HG03066 (cell line): ENCODE results near the gene SNX24.

Source experiments
- ATAC-seq: cut with Tn5 transposase; IDR thresholded peaks from one replicate; pipeline ENCODE4 v1.9.1; 2021; ENCODE audit warnings: low read depth; ENCODE audit not compliant: unreplicated experiment

SNX24 gene

DNA sequence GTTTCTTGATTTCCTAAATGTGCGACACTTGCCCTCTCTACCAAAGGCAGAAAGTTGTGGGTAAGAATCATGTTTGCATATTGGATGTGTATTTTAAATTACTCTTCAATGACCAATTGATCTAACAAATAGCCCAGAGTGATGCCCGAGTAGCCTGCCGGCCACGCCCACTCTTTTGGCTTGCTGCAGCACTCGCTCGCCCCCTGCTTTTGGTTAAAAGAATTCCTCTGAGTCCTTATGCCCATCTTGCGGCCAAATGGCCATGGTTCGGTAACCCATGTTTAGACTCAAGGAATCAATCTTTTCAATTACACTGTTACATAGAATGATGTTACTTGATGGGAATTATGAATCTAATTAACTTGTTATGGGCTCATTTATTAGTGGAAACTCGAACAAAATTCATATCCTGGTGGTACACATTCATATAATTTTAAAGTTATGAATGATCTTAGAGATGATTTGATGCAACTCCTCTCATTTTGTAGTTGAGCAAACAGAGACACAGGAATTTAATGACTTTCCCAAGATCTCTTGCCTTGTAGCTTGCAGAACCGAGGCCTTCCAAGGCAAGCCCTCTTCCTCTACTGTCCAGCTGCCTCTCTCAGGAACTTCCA is 154.6 kb downstream of the SNX24 start:
- peak; percentile 92 for ATAC-seq

DNA sequence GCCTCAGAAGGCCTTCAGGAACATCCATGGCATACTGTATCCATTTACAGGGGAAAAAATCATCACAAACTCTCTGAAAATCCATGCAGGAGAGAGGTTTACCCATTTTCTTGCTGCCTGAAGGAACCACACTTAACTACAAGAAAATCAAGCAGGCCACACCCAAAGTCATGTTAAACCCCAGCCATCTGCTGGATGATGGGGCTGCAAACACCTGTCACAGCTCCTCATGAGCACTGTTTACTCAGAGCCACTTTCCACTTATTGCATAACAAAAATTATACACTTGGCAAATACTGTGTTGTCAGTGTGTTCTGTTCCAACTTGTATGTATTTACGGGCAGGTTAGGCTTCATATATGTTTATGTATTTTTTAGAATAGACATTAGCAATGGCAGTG is 155.3 kb downstream of the SNX24 start:
- ATAC-seq: no peak

DNA sequence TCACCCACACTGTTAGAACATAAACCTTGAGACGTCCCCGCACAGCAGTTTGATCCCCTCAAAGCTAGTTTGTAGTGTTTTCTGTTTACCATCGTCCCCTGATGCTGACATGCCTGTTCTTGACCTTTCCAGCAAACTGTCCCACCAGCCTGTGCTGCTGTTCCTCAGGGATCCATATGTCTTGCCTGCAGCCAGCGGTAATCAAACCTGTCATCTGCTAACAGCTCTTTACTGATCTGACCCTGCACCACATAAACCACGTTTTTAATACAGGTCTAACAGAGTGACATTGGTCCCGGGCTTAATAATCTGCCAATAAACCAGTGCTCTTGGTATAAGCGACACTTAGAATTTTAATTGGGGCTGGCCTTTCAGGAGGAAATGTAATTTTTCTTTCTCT is 156.4 kb downstream of the SNX24 start:
- no peak for ATAC-seq

DNA sequence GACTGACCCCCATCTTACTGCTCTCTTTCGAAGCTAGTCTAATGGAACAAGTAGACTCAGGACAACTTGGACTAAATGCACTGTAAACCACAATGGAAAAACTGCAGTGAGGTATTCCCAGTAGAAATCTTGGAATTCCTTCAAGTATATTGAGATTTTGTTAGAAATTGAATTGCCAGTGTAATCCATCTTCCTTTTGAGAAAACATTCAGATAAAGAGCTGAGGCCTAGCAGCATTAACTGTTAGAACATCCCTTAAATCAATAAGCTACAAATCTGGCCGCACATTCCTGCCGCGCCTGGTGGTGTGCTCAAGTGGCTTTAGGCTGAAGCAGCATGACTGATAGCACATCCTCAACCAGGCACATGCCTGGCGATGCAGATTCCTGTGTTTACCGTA is 161.8 kb downstream of the SNX24 start:
- ATAC-seq: no peak

DNA sequence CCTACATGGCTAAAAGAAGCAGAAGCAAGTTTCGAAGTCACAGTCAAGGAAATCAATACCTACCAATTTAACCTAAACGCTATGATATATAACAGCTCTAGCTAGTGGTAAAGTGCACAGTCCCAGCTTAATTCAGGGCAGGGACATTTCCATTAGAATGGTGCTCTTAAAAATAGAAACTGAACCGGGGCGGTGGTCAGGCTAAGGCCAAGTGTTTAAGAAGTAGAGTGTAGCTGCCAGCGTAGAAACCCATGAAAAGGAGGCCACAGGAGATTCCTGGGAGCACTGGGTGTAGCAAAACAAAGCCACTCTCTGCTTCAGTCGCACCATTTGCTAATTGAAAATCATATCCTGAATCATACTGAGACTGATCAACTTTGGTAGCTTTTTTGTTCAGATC is 162.3 kb downstream of the SNX24 start:
- ATAC-seq: no peak

DNA sequence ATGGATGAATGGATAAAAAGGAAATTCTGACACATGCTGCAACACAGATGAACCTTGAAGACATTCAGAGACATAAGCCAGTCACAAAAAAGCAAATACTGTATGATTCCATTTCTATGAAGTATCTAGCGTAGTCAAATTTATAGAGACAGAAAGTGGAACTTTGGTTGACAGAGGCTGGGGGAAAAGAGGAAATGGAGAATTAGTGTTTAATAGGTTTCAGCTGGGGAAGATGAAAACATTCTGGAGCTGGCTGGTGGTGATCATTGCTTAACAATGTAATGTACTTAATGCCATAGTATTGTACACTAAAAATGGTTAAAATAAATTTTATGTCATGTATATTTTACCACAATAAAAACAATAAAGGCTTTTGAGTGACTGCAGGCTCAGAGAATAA is 166.9 kb downstream of the SNX24 start:
- ATAC-seq: no peak

DNA sequence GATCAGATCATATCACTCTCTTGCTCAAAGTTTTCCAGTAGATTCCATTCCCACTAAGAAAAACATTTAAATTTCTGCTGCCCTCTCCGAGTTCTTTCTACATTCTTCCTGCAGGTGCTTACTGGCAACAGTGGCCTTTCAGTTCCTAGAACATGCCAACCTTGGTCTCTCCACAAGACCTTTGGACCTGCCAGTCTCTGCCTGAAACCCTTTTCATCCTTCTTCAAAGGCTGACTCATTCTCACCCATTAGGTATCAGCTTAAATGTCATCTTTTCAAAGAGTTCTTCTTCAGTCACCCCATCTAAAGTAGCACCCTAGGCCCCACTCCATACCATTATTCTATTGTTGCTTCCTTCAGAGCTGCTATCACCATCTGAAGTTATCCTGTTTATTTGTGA is 169.3 kb downstream of the SNX24 start:
- ATAC-seq: no peak

DNA sequence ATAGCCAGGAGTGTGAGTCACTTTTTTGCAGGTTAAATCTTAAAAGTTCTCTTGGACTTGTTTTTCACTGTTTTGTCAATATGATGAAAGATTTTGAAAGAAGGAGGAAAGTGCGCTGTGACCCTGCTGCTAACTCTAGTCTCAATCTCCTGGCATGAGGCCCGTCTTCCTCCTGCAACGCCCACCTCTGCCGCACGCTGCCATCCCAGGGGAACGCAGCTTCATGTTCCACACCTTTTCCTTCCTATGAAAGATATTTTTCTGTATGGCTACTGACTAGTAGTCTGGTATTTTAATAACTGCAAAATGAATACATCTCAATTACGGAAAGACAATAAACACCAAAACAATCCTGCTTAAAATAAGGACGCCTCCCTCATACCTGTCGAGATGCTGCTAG is 182.8 kb downstream of the SNX24 start:
- no peak for ATAC-seq

DNA sequence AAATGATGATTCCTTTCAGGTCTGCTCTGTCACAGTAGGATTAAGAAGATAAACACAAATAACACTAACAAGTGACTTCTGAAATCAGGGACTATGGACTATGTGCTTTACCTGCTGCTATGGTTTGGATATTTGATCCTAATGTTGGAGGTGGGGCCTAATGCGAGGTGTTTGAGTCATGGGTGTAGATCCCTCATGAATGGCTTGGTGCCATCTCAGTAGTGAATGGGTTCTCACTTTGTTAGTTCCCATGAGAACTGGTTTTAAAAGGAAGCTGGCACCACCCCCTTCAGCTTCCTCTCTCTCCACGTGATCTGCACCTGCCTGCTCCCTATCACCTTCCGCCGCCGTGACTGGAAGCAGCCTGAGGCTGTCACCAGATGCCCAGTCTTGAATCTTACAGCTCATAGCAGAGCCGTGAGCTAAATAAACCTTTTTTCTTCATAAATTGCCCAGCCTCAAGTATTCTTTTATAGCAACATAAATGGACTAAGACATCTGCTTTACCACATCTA is 187.8 kb downstream of the SNX24 start:
- ATAC-seq: no peak

DNA sequence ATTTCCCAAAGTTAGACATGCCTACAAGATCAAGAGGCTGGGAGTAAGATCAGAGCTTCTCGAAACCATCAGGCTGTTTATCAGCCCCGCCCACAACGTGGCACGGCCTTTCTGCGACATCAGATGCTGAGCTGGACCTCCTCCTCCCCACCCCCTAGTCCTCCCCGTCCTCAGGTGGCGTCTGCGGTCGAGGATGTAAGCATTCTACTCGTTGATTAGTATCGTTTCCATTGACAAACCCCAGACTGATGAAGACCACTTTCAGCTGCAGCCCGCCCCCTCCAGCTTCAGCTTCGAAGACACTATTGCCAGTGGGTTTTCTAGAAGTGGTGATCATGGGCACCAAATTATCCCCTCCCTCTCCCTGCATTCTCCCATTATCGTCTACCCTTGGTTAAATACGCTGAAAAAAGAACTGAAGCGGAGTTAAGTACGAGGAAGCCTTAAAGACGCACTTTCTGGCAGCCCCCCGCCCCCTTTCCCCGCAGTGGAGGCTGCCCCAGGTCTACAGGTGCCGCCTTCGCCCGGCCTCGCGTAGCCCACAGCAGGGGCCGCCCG is 190.0 kb downstream of the SNX24 start:
- no peak for ATAC-seq

DNA sequence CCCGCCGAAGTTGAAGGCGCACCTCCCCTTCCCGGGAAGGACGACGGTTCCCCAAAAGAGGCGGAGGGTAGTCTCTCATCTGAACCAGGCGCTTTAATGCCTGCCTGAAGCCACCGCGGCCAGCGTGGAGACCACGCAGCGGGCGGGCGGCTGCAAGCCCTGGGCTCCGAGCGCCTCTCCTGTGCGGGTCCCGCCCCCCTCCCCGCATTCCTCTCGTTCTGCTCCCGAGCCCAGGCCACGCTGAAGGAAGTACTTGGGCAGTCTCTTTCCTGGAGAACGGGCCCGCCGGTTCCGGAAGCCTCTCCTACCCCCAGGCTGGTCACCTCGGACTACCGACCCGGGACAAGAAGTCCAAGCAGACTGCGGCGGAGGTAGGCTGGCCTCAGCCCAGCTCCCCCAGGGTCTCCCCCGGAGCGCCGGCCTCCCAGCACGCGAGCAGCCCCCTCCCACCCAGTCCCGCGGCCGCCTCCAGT is 190.5 kb downstream of the SNX24 start:
- ATAC-seq: peak; percentile 27

DNA sequence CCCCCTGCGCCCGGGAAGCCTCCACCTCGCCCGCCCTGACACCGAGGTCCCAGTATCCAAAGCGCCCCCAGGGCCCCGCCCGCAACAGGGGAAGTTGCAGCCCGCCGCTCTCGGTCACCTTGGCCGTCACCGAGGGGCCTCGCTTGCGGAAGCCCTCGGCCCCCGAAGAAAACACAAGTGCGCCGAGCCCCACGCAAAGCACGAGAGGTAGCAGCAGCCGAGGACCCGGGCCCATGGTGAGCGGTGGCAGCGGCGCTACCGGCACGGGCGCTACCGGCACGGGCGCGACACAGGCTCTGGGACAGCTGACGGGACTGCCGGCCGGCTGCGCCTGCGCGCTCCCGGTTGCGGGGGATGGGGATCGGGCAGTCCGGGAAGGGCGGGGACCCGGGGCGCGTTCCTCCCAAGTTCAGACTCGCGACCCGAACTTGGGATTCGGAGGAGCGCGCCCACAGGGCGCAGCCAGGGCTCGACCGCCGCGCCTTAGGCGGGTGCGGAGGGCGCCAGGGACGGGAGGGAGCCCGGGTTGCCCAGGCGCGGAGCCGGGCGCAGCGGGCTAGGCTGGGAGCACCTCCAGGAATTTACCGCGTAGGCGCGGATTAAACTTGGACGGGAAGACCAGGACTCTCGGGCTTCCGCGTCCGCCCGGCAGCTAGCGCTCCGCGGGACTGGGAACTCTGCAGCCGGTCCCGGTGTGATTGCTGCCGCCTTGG is 191.1 kb downstream of the SNX24 start, which contains the start of gene PPIC:
Gene PPIC, minus strand, starts transcription at position 335 of the 713 bp plus-strand sequence. Its CDS starts 100 bp downstream, at position 235.
- peak; percentile 49 for ATAC-seq

DNA sequence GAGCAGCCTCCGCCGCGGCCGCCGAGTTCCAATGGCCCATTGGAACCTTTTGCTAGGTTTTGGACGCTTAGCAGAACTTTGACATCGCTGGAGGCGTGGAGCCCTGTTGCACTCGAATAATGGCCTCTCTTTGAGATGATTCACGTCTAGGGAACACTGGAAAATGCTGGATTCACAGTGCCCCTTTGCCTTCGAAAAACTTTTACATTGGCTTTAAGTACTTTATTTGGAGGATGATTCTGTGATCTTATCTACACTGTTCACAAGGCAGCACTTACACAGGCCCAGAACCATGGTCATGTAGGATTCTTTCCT is 191.6 kb downstream of the SNX24 start:
- ATAC-seq: no peak

DNA sequence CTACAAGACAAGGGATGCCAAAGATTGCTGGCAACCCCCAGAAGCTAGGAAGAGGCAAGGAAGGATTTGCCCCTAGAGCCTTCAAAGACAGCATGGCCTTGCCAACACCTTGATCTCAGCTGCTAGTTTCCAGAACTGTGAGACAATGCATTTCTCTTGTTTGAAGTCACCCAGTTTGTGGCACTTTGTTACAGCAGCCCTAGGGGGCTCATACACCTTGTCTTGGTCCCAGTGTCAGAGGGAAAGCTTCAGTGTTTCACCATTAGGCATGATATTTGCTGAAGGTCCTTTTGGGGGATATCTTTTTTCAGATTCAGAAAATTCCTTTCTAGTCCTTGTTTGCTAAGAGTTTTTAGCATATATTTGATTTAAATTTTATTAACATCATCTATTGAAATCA is 194.3 kb downstream of the SNX24 start:
- no peak for ATAC-seq

DNA sequence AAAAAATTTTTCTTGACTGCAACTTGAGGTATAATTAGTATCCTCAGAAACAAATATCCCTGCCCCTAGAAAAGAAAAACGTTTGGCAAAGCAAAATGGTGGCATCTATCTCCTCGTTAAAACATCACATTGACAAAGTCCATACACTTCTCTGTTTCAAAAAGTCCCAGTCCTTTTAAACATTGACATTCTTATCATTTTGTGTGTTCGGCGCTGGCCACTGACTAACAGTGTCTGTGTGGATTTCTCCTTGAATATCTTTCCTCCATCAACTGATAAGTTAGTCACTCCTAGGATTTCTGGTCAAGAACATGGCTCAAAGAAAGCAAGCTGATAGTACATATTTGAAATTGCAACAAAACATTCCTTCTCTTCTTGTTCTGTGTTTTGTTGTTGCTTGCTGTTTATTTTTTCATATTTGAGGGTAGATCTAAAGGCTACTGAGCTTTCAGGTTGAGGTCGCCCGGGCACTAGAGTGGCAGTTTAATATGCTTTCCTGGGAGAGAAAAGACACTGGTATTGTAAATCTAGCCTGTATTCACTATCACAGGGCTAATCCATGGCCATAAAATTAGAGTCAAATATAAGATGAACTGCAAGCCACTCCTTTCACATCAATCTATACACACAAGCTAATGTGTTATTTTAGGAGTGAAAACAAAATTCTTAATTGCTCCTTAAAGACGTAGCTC is 199.7 kb downstream of the SNX24 start:
- ATAC-seq: no peak

DNA sequence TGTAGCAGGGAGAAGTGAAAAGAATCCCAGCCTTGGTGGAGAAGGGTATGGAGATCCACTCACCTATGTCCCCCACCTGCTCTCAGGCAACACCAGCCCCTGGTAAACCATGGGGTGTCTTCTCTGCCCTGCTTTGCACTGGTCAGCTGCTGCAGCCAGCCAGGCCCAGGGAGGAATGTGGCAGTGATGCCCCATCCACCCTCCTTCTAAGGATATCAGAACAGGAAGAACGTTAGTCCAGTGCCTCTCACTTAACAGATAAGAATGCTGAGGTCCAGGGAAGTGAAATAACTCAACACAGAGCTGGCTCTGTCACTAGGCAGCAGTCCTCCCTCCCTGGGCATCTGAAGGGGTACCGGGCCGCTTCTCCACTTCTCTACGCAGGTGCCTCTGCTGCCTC is 200.8 kb downstream of the SNX24 start:
- ATAC-seq: no peak

DNA sequence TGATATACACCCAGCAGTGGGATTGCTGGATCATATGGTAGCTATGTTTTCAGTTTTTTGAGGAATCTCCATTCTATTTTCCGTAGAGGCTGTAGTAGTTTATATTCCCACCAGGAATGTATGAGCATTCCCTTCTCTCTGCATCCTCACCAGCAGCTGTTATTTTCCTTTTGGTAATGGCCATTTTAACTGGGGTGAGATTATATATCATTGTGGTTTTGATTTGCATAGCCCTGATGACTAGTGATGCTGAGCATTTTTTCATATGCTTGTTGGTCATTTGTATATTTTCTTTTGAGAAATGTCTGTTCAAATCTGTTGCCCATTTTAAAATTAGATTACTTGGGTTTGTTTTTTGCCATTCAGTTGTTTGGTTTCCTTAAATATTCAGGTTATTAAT is 202.3 kb downstream of the SNX24 start:
- no peak for ATAC-seq

DNA sequence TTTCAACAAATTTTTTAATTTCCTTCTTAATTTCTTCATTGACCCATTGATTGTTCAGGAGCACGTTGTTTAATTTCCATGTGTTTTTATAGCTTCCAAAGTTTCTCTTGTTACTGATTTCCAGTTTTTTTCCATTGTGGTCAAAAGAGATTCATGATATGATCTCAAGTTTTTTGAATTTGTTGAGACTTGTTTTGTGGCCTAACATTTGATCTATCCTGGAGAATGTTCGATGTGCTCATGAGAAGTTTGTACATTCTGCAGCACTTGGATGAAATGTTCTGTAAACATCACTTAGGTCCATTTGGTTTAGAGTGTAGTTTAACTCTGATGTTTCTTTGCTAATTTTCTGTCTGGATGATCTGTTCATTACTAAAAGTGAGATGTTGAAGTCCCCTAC is 205.8 kb downstream of the SNX24 start:
- ATAC-seq: no peak
